GM21526 (cell line): ENCODE data around the gene SERINC3.

Source experiments
- ATAC-seq: cut with Tn5 transposase; IDR thresholded peaks from one replicate; pipeline ENCODE4 v1.9.1; 2021; ENCODE audit warnings: moderate library complexity; ENCODE audit not compliant: unreplicated experiment, low FRiP score

SERINC3 gene

DNA sequence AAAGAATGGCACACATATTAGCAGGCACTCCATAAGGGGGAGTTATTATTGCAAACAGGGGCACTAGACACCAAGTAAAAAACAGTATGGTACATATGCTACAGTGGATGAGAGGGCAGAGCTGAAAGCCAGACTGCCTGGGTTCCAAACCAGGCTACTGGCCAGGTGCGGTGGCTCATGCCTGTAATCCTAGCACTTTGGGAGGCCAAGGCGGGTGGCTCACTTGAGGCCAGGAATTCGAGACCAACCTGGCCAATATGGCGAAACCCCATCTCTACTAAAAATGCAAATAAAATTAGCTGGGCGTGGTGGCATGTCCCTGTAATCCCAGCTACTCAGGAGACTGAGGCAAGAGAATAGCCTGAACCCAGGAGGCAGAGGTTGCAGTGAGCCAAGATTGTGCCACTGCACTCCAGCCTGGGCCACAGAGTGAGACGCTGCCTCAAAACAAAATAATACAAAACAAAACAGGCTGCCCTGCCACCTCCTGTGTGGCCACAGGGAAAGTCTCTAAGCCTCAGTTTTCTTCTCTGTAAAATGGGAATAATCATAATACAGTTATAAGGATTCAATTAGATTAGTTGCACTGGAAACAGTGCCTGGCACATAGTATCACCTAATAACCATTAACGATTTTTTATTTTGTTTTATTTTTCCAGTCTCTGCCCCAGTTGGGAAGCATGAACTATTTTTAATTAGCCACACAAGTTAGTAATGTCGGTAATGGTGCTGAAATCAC lies 53.7 kb downstream of the SERINC3 start:
- no peak for ATAC-seq

DNA sequence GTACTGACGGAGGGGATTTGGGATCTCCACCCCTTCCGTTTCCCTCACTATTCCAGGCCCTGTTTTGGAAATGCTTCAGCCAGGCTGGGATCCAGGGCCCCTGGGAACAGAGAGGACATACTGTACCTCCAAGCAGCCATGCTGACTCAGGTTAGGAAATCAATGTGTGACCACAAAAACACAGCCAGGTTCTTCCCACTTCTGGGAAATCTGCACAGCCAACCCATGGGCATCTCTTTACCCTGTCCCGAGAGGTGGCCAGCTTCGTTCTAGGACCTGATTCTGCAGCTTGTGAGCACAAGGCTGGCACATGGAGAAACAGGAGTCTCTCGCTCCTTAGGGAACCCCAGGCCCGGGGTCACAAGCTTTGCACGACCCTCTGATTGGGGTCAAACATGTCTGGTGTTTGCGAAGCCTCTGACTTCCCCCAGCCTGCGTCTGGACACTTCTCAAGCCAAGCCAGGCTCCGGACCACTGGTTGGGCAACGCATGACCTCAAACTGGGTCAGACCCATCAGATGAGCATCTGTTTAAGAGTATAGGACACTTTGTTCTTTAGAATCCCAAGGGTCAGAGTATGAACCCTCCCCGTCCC lies 54.5 kb downstream of the SERINC3 start:
- no peak for ATAC-seq

DNA sequence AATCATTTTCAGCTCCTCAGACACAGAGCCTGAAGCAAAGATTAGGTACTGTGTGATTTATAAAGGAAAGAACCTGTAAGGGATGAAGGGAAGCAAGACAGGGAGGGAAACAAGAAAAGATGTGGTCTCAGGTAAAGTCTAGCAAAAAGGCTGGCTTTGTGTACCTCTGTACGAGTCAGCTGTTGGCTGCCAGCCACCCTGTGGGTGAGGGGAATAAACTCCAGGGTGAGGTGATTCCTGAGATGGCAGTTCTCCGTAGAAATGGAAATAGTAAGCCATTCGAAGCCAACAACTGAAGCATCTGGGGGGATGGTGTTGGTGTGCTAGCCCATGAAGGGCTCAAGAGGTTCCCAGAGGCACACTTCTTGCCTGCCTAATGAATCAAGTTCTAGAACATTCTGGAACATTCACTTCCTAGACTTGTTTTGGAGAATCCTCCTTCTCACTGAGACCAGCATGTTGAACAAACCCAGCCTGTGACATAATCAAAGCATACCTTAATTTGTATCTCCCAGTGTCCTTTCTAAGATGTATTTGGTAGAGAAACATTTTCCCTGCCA lies 56.8 kb downstream of the SERINC3 start:
- ATAC-seq: no peak

DNA sequence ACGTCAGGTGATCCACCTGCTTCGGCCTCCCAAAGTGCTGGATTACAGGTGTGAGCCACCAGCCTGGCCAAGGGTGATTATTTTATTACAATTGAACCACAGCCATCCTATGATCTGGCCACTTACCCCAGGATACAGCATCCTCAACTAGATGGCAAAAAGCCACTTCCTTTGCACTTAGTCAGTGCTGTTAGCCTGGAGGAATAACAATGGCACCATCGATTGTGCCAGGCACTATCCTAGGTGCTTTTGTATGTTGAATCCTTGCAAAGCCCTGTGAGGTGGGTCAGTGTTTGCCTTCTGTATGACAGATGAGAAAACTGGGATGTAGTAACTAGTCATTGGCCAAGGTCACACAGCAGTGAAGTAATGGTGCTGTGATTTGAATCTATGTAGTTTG lies 57.4 kb downstream of the SERINC3 start:
- ATAC-seq: no peak

DNA sequence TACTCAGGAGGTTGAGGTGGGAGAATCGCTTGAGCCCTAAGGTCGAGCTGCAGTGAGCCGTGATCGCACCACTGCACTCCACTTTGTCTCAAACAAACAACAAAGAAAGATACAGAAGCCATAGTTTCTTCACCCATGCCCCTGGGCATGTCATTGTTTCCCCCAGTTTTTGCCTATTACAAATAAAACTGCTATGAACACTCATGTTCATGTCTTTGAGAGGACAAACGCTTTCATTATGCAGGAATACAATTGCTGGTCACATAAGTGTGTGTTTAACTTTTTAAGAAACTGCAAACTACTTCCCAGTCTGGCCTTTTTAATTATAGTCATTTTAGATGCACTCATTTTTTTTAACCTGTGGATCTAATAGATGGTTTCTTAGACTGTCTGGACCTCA lies 58.4 kb downstream of the SERINC3 start:
- ATAC-seq: no peak

DNA sequence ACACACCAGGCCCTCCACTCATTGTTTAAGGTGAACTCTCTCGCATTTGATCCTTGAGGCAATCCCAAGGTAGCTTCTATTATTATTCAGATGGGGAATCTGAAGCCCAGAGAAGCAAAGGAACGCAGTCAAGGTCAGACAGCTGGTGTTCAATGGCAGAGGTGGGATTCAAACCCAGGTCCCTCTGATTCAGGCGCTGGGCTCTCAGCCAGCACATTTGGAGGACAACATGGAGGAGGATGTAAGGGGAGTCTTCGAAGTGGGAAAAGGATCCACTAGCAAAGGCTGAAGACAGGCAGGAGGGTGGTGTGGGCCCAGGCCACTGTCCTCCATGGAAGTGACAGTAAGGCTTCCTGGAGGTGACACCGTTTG lies 60.1 kb downstream of the SERINC3 start:
- no peak for ATAC-seq

DNA sequence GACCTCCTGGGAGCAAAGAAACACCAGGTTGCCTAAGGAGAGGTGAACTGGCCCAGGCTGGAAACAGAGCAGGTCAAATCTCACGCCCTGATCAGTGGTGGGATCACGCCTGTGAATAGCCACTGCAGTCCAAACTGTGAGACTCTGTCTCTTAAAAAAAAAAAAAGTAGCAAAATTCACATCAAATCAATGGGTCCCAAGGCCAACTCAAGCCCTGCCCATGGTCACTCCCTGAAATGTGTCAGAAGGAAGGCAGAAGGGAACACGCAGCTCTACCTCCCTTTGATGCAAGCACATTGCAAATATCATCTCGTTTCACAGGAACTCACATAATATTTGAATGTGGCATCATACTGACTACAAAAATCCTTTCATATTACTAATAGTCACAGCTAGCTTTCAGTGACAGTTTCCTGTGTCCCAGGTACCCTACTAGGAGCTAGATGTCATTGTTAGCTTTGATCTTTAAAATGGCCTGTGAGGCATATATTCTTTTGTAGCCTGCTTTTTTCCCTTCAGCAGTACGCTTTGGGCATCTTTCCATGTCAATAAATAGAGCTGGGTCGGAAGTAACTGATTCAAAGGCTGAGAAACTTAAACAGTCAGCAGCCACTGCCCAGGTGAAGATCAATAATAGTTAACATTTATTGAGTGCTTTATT lies 60.6 kb downstream of the SERINC3 start:
- ATAC-seq: no peak

DNA sequence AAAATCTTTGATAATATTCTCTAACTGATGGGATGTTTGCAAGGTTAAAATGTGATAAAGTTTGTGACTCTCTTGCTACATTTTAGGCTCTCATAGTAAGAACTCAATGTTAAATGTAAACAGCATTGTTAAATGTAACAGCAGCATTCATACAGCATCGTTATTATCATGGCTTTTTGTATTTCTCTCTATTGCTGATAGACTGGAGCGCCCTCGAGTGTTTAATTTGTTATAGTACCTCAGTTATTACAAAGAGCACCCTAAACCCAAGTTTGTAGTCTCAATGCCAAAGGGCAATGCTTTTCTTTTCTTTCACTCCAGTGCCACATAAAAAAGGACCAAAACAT lies 61.1 kb downstream of the SERINC3 start:
- no peak for ATAC-seq

DNA sequence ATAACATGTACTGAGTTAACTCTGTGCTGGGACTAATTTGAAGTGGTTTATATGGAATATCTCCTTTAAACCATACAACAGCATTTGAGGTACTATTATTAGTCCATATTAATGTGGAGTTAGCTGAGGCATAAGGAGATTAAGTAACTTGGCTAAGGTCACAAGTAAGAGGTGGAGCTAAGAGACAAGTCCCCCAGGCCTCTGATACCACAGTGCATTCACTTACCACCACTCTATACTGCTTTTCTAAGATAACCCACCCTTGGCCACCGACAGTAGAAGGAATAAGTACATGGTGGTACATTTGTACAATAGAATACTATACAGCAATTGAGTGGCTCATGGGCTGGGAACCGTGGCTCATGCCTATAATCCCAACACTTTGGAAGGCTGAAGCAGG lies 62.6 kb downstream of the SERINC3 start:
- no peak for ATAC-seq

DNA sequence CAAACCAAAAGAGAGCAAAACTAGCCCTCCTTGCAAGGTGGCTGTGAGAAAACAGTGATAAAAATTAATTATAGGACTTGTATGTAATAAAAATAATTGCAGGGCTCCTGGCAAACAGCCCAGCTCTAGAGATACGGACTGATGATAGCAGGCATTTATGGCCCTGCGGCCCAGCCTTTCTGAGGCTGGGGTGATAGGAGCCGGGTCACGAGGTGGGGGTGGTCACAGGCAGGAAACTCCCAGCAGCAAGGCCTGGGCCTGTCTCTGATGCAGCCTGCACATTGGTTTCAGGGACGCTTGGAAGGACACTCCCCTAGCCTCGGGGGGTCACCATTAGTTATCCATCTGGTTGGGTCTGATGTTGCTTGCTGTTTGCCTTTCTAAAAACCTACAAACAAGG lies 64.9 kb downstream of the SERINC3 start:
- no peak for ATAC-seq

DNA sequence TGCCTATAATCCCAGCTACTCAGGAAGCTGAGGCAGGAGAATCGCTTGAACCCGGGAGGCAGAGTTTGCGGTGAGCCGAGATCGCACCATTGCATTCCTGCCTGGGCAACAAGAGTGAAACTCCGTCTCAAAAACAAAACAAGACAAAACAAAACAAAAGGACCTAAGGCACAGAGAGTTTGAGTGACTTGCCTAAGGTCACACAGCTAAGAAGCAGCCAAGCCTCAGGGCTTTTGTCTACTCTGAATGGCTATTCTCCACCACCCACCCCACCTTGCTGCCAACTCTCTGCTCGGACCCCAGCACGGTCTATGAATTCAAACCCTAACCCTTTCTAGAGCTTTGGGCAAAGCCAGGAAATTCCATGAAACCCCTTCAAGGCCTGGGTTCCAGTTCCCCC lies 65.3 kb downstream of the SERINC3 start:
- no peak for ATAC-seq

DNA sequence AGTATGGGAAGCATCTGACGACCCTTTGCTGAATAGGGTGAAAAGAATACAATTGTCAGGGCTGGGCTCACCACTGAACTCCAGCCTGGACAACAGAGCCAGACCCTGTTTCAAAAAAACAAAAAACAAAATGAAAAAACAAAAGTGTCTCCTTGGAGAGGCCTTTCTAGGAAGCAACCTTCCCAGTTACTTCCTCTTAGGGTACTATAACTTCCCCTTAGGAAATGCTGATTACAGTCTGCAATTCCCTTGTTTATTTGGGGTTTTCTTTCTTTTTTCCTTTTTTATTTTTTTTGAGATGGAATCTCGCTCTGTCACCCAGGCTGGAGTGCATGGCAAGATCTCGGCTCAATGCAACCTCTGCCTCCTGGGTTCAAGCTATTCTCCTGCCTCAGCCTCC lies 66.7 kb downstream of the SERINC3 start:
- ATAC-seq: no peak

DNA sequence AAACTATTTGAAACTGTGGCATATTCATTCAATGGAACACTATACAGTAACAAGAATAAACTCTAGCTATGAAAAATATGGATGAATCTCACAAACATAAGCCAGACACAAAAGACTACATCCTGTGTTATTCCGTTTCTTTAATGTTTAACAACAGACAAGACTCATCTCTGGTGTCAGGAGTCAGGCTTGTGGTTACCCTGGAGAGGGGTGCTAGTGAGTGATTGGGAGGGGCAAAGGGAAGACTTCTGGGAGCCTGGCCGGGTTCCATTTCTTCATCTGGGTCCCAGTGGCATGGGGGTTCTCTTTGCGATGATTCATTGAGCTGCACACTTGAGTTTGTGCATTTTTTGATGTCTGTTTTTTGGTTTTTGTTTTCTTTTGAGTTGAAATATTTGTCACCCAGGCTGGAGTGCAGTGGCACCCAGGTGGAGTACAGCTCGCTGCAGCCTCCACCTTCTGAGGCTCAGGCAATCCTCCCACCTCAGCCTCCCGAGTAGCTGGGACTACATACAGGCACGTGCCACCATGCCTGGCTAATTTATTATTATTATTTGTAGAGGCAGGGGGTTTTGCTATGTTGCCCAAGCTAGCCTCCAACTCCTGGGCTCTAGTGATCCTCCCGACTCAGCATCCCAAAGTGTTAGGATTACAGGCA lies 67.4 kb downstream of the SERINC3 start:
- ATAC-seq: no peak

DNA sequence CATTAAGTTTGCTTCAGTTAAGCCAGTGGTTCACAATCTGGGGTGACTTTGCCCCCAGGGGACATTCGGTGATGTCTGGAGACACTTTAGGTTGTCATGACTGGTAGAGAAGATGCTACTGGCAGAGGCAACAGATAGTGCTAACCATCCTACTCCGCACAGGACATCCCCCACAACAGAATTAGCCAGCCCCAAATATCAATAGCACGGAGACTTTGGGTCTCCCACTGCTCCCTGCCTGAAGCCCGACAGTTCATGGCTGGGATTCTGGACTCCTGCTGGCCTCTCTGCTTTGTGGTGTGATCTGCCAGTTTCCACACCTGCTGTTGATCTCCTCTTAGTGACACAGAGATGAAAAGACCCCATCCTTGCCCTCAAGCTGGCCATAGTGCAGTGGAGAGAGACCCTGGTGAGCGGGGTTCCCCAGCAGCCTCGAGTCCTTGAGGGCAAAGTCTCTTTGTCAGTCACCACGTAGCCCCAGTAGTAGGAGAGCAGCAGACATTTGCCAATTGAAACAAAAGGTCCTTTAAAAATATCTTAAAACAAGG lies 70.9 kb downstream of the SERINC3 start:
- no peak for ATAC-seq

DNA sequence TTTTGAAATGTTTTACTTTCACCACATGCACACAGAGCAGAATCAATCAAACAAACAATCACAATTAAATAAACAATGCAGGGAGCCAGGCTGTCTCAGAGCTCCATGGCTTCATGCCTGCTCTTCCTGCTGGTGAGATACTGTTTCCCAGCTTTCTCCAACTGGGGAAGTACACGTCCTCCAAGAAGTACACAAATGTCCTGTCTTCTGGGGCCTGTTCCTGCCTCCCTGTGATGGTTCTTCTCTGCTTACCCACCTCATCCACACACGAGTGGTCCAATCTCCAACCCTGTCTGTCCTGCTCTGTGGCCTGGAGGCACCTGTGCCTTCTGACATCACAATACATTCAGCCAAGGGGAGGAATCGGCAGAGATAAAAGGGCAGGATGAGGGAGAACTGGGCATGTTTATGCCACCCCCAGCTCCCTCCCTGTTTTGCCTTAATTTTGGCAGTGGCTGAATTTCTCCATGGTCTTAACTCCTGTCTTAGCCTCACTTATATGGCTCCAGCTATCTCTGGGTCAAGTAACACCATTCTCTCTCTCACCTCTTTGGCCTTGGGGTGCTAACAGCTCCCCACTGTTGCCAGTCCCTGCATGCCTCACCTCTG lies 71.5 kb downstream of the SERINC3 start:
- no peak for ATAC-seq

DNA sequence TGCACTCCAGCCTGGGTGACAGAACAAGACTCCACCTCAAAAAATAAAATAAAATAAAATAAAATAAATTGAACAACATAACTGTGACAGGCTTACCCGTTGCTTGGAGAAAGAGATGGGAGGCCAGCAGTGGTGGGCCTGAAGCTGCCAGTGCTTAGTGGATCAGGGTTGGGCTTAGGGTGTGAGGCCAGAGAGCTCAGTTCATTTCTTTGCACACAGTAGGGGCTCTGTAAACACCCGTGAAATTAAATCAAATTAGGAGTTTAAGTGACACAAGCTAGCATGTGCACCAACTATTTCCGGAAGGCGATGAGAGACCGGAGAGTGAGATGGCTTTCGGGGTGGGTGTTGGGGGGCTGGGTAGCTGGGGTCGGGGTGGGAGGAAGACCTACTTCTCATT lies 72.0 kb downstream of the SERINC3 start:
- ATAC-seq: no peak

DNA sequence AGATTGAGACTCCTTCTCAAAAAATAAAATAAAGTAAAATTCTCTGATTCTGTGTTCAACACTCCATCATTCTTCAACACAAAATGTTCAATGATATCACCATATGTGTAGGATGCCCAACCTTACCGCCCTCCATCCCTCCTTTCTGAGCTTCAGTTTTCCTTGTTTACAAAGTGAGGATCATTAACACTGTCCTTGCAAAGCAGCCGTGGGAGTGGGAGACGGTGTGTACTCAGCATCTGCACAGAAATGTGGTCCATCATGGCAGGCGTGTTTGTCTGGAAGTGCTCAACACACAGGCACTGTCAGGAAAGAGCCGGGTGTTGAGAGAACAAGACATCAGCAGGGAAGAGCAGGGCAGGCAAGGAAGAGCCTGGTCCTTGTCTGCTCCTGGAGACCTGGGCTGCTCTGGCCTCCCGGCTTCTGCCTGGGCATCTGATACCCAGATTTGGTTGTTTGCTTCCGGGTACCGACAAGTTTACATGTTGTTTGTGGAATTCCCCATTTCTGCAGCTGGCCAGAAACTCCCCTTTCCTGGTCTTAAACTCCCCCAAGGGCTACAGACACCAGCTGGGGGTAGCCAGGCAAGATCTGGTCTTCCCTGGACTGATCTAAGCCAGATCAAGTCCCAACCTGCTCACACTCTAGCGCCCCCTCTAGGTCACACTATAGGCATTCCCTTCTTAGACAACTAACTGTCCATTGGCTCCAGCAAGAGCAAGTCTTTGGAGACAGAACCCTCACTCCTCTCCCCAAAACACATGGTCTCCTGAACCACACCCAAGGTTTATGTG lies 72.9 kb downstream of the SERINC3 start:
- ATAC-seq: no peak

DNA sequence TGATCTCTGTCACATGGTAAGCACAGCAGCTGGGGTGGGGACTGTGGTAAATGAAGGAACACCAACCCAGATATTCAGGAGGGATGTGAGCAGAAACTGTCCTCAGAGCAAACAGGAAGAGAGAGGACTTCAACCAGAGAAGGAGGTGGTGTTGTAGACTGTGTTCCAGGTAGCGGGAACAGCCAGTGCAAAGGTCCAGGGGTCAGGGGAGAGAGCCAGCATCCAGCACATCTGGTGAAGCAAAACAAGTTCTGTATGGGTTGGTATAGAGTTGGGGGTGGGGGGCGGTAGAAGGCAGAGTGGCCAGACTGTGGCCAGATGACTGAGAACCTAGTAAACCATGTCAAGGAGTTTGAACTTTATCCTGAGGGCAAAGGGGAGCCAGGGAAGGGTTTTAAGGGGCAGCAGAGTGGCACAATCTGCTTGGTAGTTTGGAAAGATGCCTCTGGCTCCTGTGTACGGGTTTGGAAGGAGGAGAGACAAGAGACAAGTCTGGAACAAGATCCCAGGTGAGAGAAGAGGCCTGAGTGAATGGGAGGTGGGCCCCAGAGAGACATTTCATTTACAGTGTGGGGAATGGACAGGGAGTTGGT lies 73.9 kb downstream of the SERINC3 start:
- ATAC-seq: no peak
